Mucosa of gallbladder (tissue), 1 donor: ENCODE results near the gene LMNB1. TPM values are rescaled to one million over a fixed set of nuclear protein-coding genes. Genes with fewer than 3 reads are reported as not detected.
"Not testable (repeated sequence)": the region's sequence is repeated elsewhere in the genome, so short reads cannot be mapped to it uniquely, and the experiment has no call there.

Experiments used
- DNase-seq: peaks from one replicate; pipeline ENCODE4 v3.0.0-alpha.2; 2020; ENCODE audit warnings: low spot score
- total RNA-seq: library from RNA; stranded (reverse); gene quantifications from one replicate; pipeline ENCODE4 v1.2.1, GENCODE V29; 2021
- donor health status: DM: no; HTN: no; CAD: no.

Gene LMNB1
- total RNA-seq, 1 donor from 2014 or later = 9.4 TPM

- DNase-seq = no peak
Measured at GRCh38 chr5:126778675-126779403, 1.9 kb downstream of the LMNB1 start.

GRCh38 chr5:126780165-126780827, 3.4 kb downstream of the LMNB1 start:
- DNase-seq = peak; percentile 52

- DNase-seq = not testable (repeated sequence)
Measured at GRCh38 chr5:126788409-126788808, 11.5 kb downstream of the LMNB1 start.

DNA sequence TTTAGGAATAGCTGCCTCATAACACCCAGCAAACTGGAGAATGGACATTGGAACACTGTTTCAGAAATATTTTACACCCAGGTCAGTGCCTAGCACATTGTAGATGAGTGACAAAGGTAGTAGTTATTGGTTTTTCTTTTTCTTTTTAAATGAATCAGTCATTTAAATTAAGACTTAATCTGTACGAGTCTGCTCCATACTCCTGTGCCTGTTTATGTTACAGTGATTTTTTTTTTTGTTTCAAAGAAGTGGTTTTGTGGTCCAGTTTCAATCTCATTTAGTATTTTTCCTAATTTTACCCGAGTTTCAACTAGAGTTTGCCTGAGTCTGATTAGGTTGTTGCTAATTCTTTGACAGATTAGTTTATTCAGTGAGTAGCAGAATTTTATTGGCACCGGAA, 16.2 kb downstream of the LMNB1 start:
- DNase-seq = no peak

DNA sequence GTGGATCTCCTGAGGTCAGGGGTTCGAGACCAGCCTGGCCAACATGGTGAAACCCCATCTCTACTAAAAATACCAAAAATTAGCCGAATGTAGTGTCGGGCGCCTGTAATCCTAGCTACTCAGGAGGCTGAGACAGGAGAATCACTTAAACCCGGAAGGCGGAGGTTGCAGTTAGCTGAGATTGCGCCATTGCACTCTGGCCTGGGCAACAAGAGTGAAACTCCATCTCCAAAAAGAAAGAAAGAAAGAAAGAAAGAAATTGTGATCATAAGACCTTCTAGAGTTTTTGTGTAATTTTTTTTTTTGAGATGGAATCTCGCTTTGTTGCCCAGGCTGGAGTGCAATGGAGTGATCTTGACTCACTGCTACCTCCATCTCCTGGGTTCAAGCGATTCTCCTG, 16.7 kb downstream of the LMNB1 start:
- not testable (repeated sequence) for DNase-seq

- no peak for DNase-seq
Measured at GRCh38 chr5:126794157-126794828, 17.4 kb downstream of the LMNB1 start.

GRCh38 chr5:126799780-126800179, 22.8 kb downstream of the LMNB1 start:
- DNase-seq = no peak

- DNase-seq = no peak
Measured at GRCh38 chr5:126801174-126801991, 24.4 kb downstream of the LMNB1 start.

DNA sequence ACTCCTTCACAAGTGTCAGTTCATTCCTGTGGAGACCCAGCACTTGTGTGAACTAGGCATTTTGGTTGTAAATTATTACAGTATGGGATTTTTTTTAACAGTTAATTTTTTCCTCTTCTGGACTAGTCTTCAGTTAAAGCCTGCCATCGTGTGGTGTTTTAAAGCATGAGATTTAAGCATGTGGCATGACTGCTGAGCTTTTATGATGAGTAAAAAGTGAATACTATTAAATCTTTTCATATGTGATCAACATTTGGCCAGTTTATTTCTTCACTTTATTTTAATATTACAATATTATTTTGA, 25.0 kb downstream of the LMNB1 start:
- DNase-seq = no peak

GRCh38 chr5:126805063-126805462, 28.1 kb downstream of the LMNB1 start:
- DNase-seq = no peak

DNA sequence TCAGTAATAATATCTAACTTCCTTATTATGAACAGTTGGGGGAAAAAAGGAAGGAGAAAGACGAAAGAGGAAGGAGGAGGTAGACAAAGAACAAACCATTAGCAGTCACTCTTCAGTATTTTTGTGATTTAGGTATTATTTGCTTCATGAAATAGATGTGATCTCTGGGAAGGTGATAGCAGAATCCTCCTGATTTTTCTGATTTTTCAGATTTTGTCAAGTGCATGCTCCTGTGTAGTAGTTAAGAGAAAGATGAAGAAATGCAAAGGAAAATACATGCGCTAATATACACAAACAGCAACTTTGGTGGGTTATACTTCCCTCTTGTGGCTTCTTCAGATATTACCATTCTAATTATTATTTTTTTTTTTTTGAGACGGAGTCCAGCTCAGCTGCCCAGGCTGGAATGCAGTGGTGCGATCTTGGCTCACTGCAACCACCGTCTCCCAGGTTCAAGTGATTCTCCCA, 31.6 kb downstream of the LMNB1 start:
- no peak for DNase-seq

- DNase-seq = no peak
Measured at GRCh38 chr5:126809916-126810315, 33.0 kb downstream of the LMNB1 start.

DNA sequence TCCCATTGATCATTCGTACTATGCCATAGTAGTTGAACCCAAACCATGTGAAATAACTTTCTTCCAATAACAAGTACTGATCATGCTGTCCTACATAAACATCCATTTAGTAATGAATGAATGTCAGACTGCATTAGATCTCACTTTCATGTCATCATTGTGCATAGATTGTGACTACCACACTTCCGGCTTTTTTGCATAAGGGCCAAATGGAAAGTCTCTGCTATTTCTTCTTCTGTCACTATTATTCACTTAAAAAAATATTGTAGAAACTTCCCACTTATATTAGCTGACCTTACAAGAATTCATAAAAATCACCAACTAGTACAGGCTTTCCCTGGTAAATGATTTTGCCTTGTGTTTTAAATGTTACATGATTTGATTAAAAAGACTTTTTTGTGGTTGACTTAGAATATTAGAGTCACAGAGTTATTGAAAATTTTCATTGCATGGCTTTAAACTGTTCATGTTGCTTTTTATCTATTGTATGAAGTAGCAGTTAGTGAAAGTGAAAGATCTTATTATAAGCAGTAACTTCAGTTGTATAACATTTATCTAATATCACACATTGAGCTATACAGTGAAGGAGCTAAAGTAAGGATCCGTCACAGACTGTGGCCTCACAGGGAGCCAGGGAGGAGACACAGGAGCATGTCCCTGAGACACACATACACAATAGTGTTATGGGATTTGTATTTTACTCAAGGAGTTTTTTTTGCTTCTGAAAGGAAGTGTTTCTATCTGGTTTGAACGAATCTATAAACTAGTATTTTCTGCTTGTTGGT, 33.9 kb downstream of the LMNB1 start:
- DNase-seq = no peak

- no peak for DNase-seq
Measured at GRCh38 chr5:126811515-126812198, 34.7 kb downstream of the LMNB1 start.

GRCh38 chr5:126812199-126812570, 35.2 kb downstream of the LMNB1 start:
- DNase-seq = no peak

- DNase-seq = not testable (repeated sequence)
Measured at GRCh38 chr5:126813799-126814198, 36.9 kb downstream of the LMNB1 start.

DNA sequence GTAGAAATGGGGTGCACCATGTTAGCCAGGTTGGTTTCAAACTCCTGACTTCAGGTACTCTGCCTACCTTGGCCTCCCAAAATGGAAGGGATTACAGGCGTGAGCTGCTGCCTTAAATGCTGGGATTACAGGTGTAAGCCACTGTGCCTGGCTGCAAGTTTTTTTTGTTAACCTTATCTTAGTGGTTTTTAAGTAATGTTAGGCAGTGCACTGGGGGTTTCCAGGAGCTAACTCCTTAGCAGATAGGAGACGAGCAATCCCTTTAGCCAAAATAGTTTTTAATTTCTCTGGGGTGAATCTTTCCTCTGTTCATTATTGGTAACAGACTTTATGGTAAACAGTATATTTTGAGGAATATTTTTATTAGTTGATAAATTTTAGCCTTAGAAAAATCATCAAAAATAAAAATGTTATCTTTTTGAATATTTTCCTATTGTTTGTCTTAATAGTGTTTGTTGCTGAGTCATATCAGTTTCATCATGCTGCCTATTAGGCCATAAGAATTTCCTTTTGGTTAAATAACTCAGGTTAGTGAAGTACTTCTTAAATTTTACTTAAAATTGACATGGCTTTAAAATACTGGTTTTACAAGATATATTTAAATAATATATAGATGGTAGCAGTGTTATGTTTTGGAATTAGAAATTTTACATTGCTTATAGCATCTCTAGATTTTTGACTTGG, 37.9 kb downstream of the LMNB1 start:
- DNase-seq = no peak

DNA sequence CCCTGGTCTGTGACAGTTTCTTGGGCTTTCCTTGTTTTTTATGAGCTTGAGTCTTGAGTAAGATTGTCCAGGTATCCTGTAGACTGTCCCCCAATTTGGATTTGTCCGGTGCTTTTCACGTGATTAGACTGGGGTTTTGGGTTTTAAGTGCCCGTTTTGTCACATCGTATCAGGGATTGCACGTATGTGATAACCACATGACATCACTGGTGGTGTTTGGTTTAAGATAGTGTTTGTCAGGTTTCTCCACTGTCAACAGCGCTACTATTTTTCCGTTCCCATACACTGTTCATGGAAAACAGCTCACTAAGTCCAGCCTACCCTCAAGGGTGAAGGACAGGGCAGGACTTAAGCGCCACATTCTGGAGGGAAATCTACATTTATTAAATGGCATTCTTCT, 39.7 kb downstream of the LMNB1 start:
- DNase-seq = no peak

- no peak for DNase-seq
Measured at GRCh38 chr5:126818736-126819135, 41.8 kb downstream of the LMNB1 start.

GRCh38 chr5:126819253-126819652, 42.3 kb downstream of the LMNB1 start:
- DNase-seq = no peak
